IMR-90 (cell line): Measurements from ENCODE around the gene DDX19B. TPM values are rescaled to one million over a fixed set of nuclear protein-coding genes. Genes with fewer than 3 reads are reported as not detected.

Source experiments
- ATAC-seq: fragments of 200-7000 bp; cut with Tn5 transposase; 2 replicates; pipeline ENCODE4 v1.9.1; 2020; ENCODE audit warnings: low read depth, mild to moderate bottlenecking, moderate library complexity
- BruUV-seq: library from RNA; stranded (reverse); fragments of 400-500 nt; replicated peaks from 2 replicates; lab custom pipeline; 2021; lab: Mats Ljungman, UMichigan
- CTCF ChIA-PET: fragments of 300-600 bp; formaldehyde crosslinking; extraction: SDS; loops from one replicate; lab custom pipeline; 2021; ENCODE audit warnings: antibody characterized with exemption; lab: Yijun Ruan, JAX
- POLR2A ChIA-PET: fragments of 300-600 bp; sonication (Branson Sonifier 250); formaldehyde crosslinking; loops from one replicate; lab custom pipeline; 2022; ENCODE audit warnings: antibody characterized with exemption; ENCODE audit not compliant: unreplicated experiment; lab: Charles Lee
- DNase-seq: peaks from one replicate; pipeline ENCODE4 v3.0.0; 2013
- H2AFZ ChIP-seq: replicated peaks from 2 replicates; pipeline ENCODE3; 2013; ENCODE audit warnings: low read length, mild to moderate bottlenecking; ENCODE audit not compliant: poor library complexity
- H2AK5ac ChIP-seq: 2 replicates; pipeline ENCODE4 v1.6.1; 2013; ENCODE audit warnings: low read depth, low read length, inconsistent platforms
- H2AK9ac ChIP-seq: replicated peaks from 2 replicates; pipeline ENCODE3; 2013; ENCODE audit warnings: mild to moderate bottlenecking, low read depth, low read length, moderate library complexity; ENCODE audit not compliant: poor library complexity
- H2BK120ac ChIP-seq: 2 replicates; pipeline ENCODE4 v1.6.1; 2013; ENCODE audit warnings: low read depth, low read length, inconsistent platforms
- H2BK15ac ChIP-seq: 3 replicates; pipeline ENCODE4 v1.6.1; 2013; ENCODE audit warnings: low read depth, low read length, inconsistent platforms
- H2BK20ac ChIP-seq: 2 replicates; pipeline ENCODE4 v1.6.1; 2013; ENCODE audit warnings: low read depth, mild to moderate bottlenecking, inconsistent platforms, low read length, moderate library complexity
- H2BK5ac ChIP-seq: 2 replicates; pipeline ENCODE4 v1.6.1; 2013; ENCODE audit warnings: mild to moderate bottlenecking, low read depth, low read length, inconsistent platforms; ENCODE audit not compliant: poor library complexity, severe bottlenecking
- H3K14ac ChIP-seq: replicated peaks from 2 replicates; pipeline ENCODE4 v1.6.1; 2013; ENCODE audit warnings: low read depth, low read length, inconsistent platforms
- H3K18ac ChIP-seq: 2 replicates; pipeline ENCODE4 v1.6.1; 2013; ENCODE audit warnings: low read depth, low read length, control low read depth
- H3K23ac ChIP-seq: 2 replicates; pipeline ENCODE4 v1.6.1; 2013; ENCODE audit warnings: low read depth, low read length, inconsistent platforms
- H3K27ac ChIP-seq: 2 replicates; pipeline ENCODE4 v1.5.1; 2013; ENCODE audit warnings: mild to moderate bottlenecking, control low read depth, low read length; ENCODE audit not compliant: insufficient read depth
- H3K27me3 ChIP-seq: 2 replicates; pipeline ENCODE4 v1.6.1; 2013; ENCODE audit warnings: low read length; ENCODE audit not compliant: control insufficient read depth, insufficient read depth
- H3K36me3 ChIP-seq: 2 replicates; pipeline ENCODE4 v1.6.1; 2013; ENCODE audit warnings: low read length, mixed read lengths; ENCODE audit not compliant: control insufficient read depth, insufficient read depth
- H3K4ac ChIP-seq: 2 replicates; pipeline ENCODE4 v1.6.1; 2013; ENCODE audit warnings: low read depth, low read length, inconsistent platforms
- H3K4me1 ChIP-seq: 2 replicates; pipeline ENCODE4 v1.6.1; 2013; ENCODE audit warnings: low read length, mixed read lengths; ENCODE audit not compliant: control insufficient read depth, insufficient read depth
- H3K4me2 ChIP-seq: 2 replicates; pipeline ENCODE4 v1.6.1; 2013; ENCODE audit warnings: low read depth, mild to moderate bottlenecking, control low read depth, low read length, moderate library complexity
- H3K4me3 ChIP-seq: 2 replicates; pipeline ENCODE4 v1.5.1; 2013; ENCODE audit warnings: low read depth, mild to moderate bottlenecking, control low read depth, low read length, moderate library complexity; ENCODE audit not compliant: insufficient read depth
- H3K56ac ChIP-seq: 2 replicates; pipeline ENCODE4 v1.6.1; 2013; ENCODE audit warnings: low read length, inconsistent platforms; ENCODE audit not compliant: insufficient read depth; ENCODE audit errors: extremely low read depth
- H3K79me1 ChIP-seq, 2 experiments: 2 replicates each; pipeline ENCODE4 v1.6.1; 2013; ENCODE audit warnings: low read length in 2 of 2, inconsistent platforms in 1 of 2, low read depth in 1 of 2
- H3K9ac ChIP-seq: 2 replicates; pipeline ENCODE4 v1.6.1; 2013; ENCODE audit warnings: low read depth, low read length, control low read depth
- H3K9me1 ChIP-seq: 2 replicates; pipeline ENCODE4 v1.6.1; 2013; ENCODE audit warnings: low read length, inconsistent platforms; ENCODE audit not compliant: insufficient read depth
- H3K9me3 ChIP-seq: 2 replicates; pipeline ENCODE4 v1.6.1; 2013; ENCODE audit warnings: low read length; ENCODE audit not compliant: control insufficient read depth, insufficient read depth
- H4K20me1 ChIP-seq: 2 replicates; pipeline ENCODE4 v1.6.1; 2013; ENCODE audit warnings: low read length, inconsistent platforms; ENCODE audit not compliant: insufficient read depth
- H4K5ac ChIP-seq: 2 replicates; pipeline ENCODE4 v1.6.1; 2013; ENCODE audit warnings: mild to moderate bottlenecking, low read depth, low read length, control low read depth
- H4K8ac ChIP-seq, 2 experiments: 2 replicates each; pipeline ENCODE4 v1.6.1; 2013; ENCODE audit warnings: low read depth in 2 of 2, low read length in 2 of 2, control low read depth in 1 of 2, inconsistent platforms in 1 of 2
- H4K91ac ChIP-seq: 2 replicates; pipeline ENCODE4 v1.6.1; 2013; ENCODE audit warnings: low read depth, low read length, inconsistent platforms; ENCODE audit not compliant: insufficient read depth
- BHLHE40 ChIP-seq: fragments of 150-350 bp; IDR thresholded peaks from 2 replicates; pipeline ENCODE4 v1.6.1; 2016; ENCODE audit warnings: mild to moderate bottlenecking, low read depth, low read length
- CEBPB ChIP-seq: IDR thresholded peaks from 2 replicates; pipeline ENCODE4 v1.6.1; 2012; ENCODE audit warnings: low read depth, low read length, improper control_type of control experiment
- CHD1 ChIP-seq: IDR thresholded peaks from 2 replicates; pipeline ENCODE4 v1.6.1; 2012; ENCODE audit warnings: low read depth, low read length, improper control_type of control experiment
- FOS ChIP-seq: fragments of 150-350 bp; IDR thresholded peaks from 2 replicates; pipeline ENCODE4 v1.6.1; 2016; ENCODE audit warnings: low read depth, low read length
- MAFK ChIP-seq: IDR thresholded peaks from 2 replicates; pipeline ENCODE4 v1.6.1; 2012; ENCODE audit warnings: low read depth, low read length, improper control_type of control experiment
- MAZ ChIP-seq: IDR thresholded peaks from 2 replicates; pipeline ENCODE4 v1.6.1; 2012; ENCODE audit warnings: low read depth, mild to moderate bottlenecking, low read length, improper control_type of control experiment, moderate library complexity, borderline replicate concordance
- MXI1 ChIP-seq: IDR thresholded peaks from 2 replicates; pipeline ENCODE4 v1.6.1; 2012; ENCODE audit warnings: low read depth, mild to moderate bottlenecking, low read length, moderate library complexity, borderline replicate concordance
- NFE2L2 ChIP-seq: fragments of 150-350 bp; IDR thresholded peaks from 2 replicates; pipeline ENCODE4 v1.6.1; 2016; ENCODE audit warnings: low read depth, mild to moderate bottlenecking, low read length
- POLR2A ChIP-seq: IDR thresholded peaks from 2 replicates; pipeline ENCODE4 v1.6.1; 2012; ENCODE audit warnings: mild to moderate bottlenecking, low read depth, low read length
- RAD21 ChIP-seq: IDR thresholded peaks from 2 replicates; pipeline ENCODE4 v1.6.1; 2012; ENCODE audit warnings: low read length, improper control_type of control experiment
- RCOR1 ChIP-seq: IDR thresholded peaks from 2 replicates; pipeline ENCODE4 v1.6.1; 2012; ENCODE audit warnings: mild to moderate bottlenecking, low read length, improper control_type of control experiment; ENCODE audit not compliant: insufficient replicate concordance
- RFX5 ChIP-seq: IDR thresholded peaks from 2 replicates; pipeline ENCODE4 v1.8.0; 2012; ENCODE audit warnings: low read depth, mild to moderate bottlenecking, low read length, moderate library complexity
- SMC3 ChIP-seq: fragments of 150-350 bp; IDR thresholded peaks from 2 replicates; pipeline ENCODE4 v1.6.1; 2016; ENCODE audit warnings: low read depth, mild to moderate bottlenecking, antibody characterized with exemption, low read length, moderate library complexity
- USF2 ChIP-seq: fragments of 150-350 bp; IDR thresholded peaks from 2 replicates; pipeline ENCODE4 v1.6.1; 2017; ENCODE audit warnings: mild to moderate bottlenecking, antibody characterized with exemption, low read length, low read depth
- WGBS, 2 experiments: methylation state at CpG; one replicate each; pipeline versions ENCODE4 v1.1.5 to v1.1.7; 2013; ENCODE audit warnings: missing lambda C conversion rate in 2 of 2; ENCODE audit not compliant: insufficient read length in 1 of 2; ENCODE audit errors: extremely low coverage in 2 of 2; 5-methylcytosine and 5-hydroxymethylcytosine counted together
- dilution Hi-C: fragments of 300-500 bp; cut with HindIII; formaldehyde crosslinking; loops from one replicate; pipeline ENCODE4 v1.14.3; 2018; ENCODE audit warnings: low sequenced_read_pairs; ENCODE audit not compliant: unreplicated experiment
- in situ Hi-C: fragments of 300-500 bp; cut with MboI; formaldehyde crosslinking; loops from 3 replicates; pipeline ENCODE4 v1.14.3; 2019; ENCODE audit warnings: low sequenced_read_pairs, inconsistent platforms, mixed read lengths
- intact Hi-C: fragments of 100-400 bp; cut with micrococcal nuclease; formaldehyde crosslinking; loops from 2 replicates; pipeline ENCODE4 v1.10.0; 2022
- polyA plus RNA-seq, 3 experiments: library from polyadenylated mRNA; depleted of rRNA; stranded (reverse); fragments of >200 nt; gene quantifications; 2 replicates each; pipeline ENCODE4 v1.2.3, GENCODE V29; 2012; ENCODE audit warnings: low replicate concordance in 1 of 3
- total RNA-seq: library from RNA; depleted of rRNA; stranded (reverse); fragments of >200 nt; gene quantifications from 2 replicates; pipeline ENCODE4 v1.2.3, GENCODE V29; 2012
- TF ChIP-seq, protein P1 (sequence below): fragments of 150-350 bp; IDR thresholded peaks from 2 replicates; pipeline ENCODE4 v1.6.1; 2016; ENCODE audit warnings: low read depth, mild to moderate bottlenecking, low read length, moderate library complexity, borderline replicate concordance

DDX19B gene
- total and polyA plus RNA-seq, 2 of the 4 experiments (the other 2 are of a cell fraction): 33.3 to 41.0 TPM

DNA sequence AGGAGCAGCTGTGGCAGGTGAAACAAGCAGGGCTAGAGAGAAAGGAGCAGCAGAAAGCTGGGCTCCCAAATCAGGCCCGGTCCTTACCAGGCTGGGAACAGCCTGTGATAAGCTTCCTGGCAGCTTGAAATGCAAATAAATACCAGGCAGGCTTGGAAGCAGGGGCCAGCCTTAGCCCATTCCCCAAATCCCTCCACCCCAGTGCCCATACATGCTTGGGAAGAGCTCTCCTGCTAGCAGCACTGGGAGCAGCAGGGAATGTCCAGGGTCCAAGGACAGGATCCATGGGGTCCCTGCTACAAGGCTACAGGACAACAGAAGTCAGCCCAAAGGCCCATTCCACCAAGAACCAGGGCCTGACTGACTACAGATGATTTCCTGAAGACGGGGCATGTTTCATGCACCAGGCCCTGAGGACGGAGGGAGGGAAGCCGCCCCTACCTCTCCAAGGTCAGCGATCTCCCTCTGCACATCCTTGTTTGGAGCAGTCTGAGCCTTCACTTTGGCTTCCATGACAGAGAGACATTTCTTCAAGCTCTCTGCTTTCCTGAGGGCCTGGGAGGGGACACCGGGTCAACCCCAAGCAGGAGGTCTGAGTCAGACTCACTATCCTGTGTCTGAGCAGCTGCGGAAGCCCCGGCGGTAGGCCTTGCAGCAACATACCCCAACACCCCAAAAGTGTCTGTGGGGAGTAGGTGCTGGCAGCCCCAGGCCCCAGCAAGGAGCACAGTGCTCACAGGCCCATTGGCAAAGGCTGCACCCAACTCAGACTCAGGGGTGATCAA, 44.6 kb upstream of the DDX19B start:
- peak overlapping the region; percentile 66 for H2AK9ac ChIP-seq
- H3K27ac ChIP-seq: no peak overlapping the region
- peak; percentile 11 for DNase-seq
- peaks cover 5 to 44% of the 10 kb centered on the region in 2 experiments; a peak in 3 of 4 replicates for H3K79me1 ChIP-seq
- 100% methylated on average over 3 of the region's 9 CpGs; no CpG with 5 or more reads in 1 of the 2 experiments for WGBS, 2 experiments
- no peak overlapping the region for H3K4ac ChIP-seq
- no peaks in the 10 kb centered on the region for H3K9me3 ChIP-seq
- H3K4me1 ChIP-seq: peaks cover 2% of the 10 kb centered on the region
- dilution Hi-C loops: no loop called here
- no peak overlapping the region for H2AFZ ChIP-seq
- H4K5ac ChIP-seq: no peak overlapping the region
- H3K18ac ChIP-seq: no peak overlapping the region
- no peak overlapping the region for H3K9ac ChIP-seq
- no peak overlapping the region for H2BK5ac ChIP-seq
- no peak overlapping the region for H3K56ac ChIP-seq
- H4K91ac ChIP-seq: no peak overlapping the region
- peaks cover 8% of the 10 kb centered on the region; the same call in 1 of the 2 replicates for H3K9me1 ChIP-seq
- no peak overlapping the region for H3K23ac ChIP-seq
- intact Hi-C loops: no loop called here
- H2BK15ac ChIP-seq: no peak overlapping the region
- H2BK20ac ChIP-seq: no peak overlapping the region
- H3K27me3 ChIP-seq: no peaks in the 10 kb centered on the region
- no peak for ATAC-seq
- H3K14ac ChIP-seq: no peak overlapping the region
- H3K4me2 ChIP-seq: no peak overlapping the region
- H2AK5ac ChIP-seq: no peak overlapping the region
- H4K20me1 ChIP-seq: peaks cover 52% of the 10 kb centered on the region
- H2BK120ac ChIP-seq: no peak overlapping the region
- peaks cover 64% of the 10 kb centered on the region for H3K36me3 ChIP-seq
- no peak overlapping the region for H4K8ac ChIP-seq
- BruUV-seq: no TSS peak
- POLR2A ChIA-PET: no interaction called here
- CTCF ChIA-PET: interaction anchor here (0.6 to 0.7 kb wide), 2 partner anchors 29 to 34 kb away, joined by 3 to 4 read pairs; no protein-coding TSS in a partner anchor
- no peak overlapping the region for H3K4me3 ChIP-seq
- in situ Hi-C loops: no loop called here
- no peak for TF ChIP-seq MAFK
- TF ChIP-seq BHLHE40: no peak
- TF ChIP-seq RCOR1: no peak
- TF ChIP-seq, protein P1, sequence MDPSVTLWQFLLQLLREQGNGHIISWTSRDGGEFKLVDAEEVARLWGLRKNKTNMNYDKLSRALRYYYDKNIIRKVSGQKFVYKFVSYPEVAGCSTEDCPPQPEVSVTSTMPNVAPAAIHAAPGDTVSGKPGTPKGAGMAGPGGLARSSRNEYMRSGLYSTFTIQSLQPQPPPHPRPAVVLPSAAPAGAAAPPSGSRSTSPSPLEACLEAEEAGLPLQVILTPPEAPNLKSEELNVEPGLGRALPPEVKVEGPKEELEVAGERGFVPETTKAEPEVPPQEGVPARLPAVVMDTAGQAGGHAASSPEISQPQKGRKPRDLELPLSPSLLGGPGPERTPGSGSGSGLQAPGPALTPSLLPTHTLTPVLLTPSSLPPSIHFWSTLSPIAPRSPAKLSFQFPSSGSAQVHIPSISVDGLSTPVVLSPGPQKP: no peak
- TF ChIP-seq MAZ: no peak
- TF ChIP-seq SMC3: no peak
- no peak for TF ChIP-seq MXI1
- TF ChIP-seq CEBPB: no peak
- no peak for TF ChIP-seq NFE2L2
- no peak for TF ChIP-seq RFX5
- no peak for TF ChIP-seq RAD21
- TF ChIP-seq POLR2A: no peak
- no peak for TF ChIP-seq FOS
- TF ChIP-seq CHD1: no peak
- TF ChIP-seq USF2: no peak
